WERI-Rb-1 (cell line): Measurements from ENCODE around the gene TUSC7.

ENCODE experiments used
- DNase-seq: peaks from one replicate; pipeline ENCODE4 v3.0.0-alpha.2; 2020
- H3K27ac ChIP-seq: fragments of 250-450 bp; sonication (Bioruptor Pico); 2 replicates; pipeline ENCODE4 v1.5.1; 2020; ENCODE audit warnings: mild to moderate bottlenecking, moderate library complexity
- H3K27me3 ChIP-seq: fragments of 250-450 bp; sonication (Bioruptor Pico); 2 replicates; pipeline ENCODE4 v1.5.1; 2021; ENCODE audit warnings: mild to moderate bottlenecking, low read depth, moderate library complexity; ENCODE audit not compliant: insufficient read depth, severe bottlenecking
- H3K36me3 ChIP-seq: fragments of 250-450 bp; sonication (Bioruptor Pico); 2 replicates; pipeline ENCODE4 v1.5.1; 2020; ENCODE audit warnings: mild to moderate bottlenecking, moderate library complexity
- H3K4me3 ChIP-seq: 2 replicates; pipeline ENCODE4 v1.5.1; 2011; ENCODE audit warnings: low read depth, mild to moderate bottlenecking, control low read depth, low read length
- H3K9me3 ChIP-seq: fragments of 250-450 bp; sonication (Bioruptor Pico); 2 replicates; pipeline ENCODE4 v1.5.1; 2021; ENCODE audit warnings: mild to moderate bottlenecking, moderate library complexity; ENCODE audit not compliant: severe bottlenecking
- TF ChIP-seq, protein P1 (sequence below): IDR thresholded peaks from 2 replicates; pipeline ENCODE4 v1.5.1; 2011; ENCODE audit warnings: low read depth, mild to moderate bottlenecking, control low read depth, inconsistent platforms, low read length

TUSC7 gene

DNA sequence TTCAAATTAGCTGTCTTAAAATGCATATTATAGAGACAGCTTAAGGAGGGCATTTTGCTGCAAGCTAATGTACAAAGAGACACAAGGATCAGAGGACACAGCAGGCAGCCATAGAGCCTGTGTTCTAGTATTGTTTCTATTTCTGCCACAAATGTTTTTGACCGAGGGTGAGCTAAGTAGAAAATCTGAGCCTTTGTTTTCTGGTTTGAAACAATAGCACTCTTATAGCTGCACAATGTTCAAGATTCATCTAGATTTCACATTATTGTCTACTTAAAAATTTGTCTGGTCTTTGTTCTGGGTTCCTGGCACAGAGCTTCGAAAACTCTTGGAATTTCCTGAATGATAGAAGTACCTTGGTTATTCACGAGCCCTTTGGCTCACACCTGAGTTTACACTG lies 40.0 kb upstream of the TUSC7 start:
- H3K27me3 ChIP-seq: no peaks in the 10 kb centered on the region
- no peak overlapping the region for H3K27ac ChIP-seq
- DNase-seq: no peak
- TF ChIP-seq, protein P1, sequence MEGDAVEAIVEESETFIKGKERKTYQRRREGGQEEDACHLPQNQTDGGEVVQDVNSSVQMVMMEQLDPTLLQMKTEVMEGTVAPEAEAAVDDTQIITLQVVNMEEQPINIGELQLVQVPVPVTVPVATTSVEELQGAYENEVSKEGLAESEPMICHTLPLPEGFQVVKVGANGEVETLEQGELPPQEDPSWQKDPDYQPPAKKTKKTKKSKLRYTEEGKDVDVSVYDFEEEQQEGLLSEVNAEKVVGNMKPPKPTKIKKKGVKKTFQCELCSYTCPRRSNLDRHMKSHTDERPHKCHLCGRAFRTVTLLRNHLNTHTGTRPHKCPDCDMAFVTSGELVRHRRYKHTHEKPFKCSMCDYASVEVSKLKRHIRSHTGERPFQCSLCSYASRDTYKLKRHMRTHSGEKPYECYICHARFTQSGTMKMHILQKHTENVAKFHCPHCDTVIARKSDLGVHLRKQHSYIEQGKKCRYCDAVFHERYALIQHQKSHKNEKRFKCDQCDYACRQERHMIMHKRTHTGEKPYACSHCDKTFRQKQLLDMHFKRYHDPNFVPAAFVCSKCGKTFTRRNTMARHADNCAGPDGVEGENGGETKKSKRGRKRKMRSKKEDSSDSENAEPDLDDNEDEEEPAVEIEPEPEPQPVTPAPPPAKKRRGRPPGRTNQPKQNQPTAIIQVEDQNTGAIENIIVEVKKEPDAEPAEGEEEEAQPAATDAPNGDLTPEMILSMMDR: no peak
- H3K9me3 ChIP-seq: no peaks in the 10 kb centered on the region
- H3K36me3 ChIP-seq: no peaks in the 10 kb centered on the region
- no peak overlapping the region for H3K4me3 ChIP-seq

DNA sequence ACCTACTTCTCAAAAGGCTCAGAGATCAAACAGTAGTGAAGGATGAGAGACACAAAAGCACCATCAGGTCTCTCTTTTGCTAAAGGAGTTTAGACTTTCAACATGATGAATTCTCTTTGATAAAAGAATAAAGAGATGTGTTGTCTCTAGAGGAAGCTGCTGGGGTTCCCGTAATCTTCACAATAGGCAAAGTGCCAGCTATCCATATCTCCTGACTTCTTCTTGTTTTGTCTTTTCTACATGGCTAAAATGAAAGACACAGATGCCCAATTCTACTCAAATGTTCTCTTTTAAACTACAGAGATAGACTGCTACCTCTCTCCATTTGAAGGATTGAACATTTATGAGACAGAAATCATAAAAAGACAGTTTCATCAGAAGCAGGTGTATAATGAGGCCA lies 38.4 kb upstream of the TUSC7 start:
- H3K36me3 ChIP-seq: no peaks in the 10 kb centered on the region

DNA sequence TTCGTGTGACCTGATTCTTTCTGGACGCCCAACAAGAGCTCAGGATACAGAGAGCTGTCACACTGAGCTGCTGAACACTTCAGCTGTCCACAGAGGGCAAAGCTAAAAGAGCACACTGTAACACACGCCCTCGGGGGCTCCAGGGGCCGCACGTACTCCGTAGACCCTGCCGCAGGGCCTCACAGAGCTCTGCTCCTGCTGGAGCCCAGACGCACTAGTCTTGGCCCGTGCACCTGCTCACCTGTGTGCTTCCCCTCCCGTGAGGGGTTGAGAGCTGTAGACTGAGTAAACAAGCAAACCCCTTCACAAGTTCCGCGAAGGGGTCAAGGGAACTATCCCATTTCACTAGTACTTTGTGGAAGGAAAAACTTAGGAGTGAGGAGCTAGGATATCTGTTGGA lies 30.7 kb upstream of the TUSC7 start:
- H3K27ac ChIP-seq: no peak overlapping the region
- TF ChIP-seq, protein P1: no peak
- no peak overlapping the region for H3K4me3 ChIP-seq
- no peak for DNase-seq
- no peaks in the 10 kb centered on the region for H3K36me3 ChIP-seq
- H3K27me3 ChIP-seq: peaks cover 2% of the 10 kb centered on the region
- no peaks in the 10 kb centered on the region for H3K9me3 ChIP-seq

More for the DNA sequence above, 38.4 kb upstream of the TUSC7 start:
- H3K27me3 ChIP-seq: no peaks in the 10 kb centered on the region
- no peak for DNase-seq
- H3K9me3 ChIP-seq: no peaks in the 10 kb centered on the region
- no peak overlapping the region for H3K4me3 ChIP-seq
- no peak overlapping the region for H3K27ac ChIP-seq
- TF ChIP-seq, protein P1: no peak

DNA sequence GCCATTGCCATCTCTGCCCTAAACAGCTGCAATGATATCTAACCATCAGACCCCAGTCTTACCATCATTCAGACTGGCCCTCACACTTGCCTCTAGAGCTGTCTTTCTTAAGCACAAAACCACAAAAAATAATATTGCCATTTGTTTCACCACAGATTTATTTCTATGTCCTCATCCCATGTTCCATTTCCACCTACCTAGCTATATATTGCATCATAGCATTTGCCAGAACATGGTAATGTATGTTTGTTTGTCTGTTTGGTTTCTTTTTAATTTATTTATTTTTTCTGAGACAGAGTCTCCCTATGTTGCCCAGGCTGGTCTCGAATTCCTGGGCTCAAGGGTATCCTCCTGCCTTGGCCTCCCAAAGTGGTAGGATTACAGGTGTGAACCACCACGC lies 18.5 kb upstream of the TUSC7 start:
- no peak overlapping the region for H3K27ac ChIP-seq
- no peaks in the 10 kb centered on the region for H3K36me3 ChIP-seq
- peaks cover 16% of the 10 kb centered on the region for H3K27me3 ChIP-seq
- DNase-seq: no peak
- TF ChIP-seq, protein P1: no peak
- H3K4me3 ChIP-seq: no peak overlapping the region
- no peaks in the 10 kb centered on the region for H3K9me3 ChIP-seq

DNA sequence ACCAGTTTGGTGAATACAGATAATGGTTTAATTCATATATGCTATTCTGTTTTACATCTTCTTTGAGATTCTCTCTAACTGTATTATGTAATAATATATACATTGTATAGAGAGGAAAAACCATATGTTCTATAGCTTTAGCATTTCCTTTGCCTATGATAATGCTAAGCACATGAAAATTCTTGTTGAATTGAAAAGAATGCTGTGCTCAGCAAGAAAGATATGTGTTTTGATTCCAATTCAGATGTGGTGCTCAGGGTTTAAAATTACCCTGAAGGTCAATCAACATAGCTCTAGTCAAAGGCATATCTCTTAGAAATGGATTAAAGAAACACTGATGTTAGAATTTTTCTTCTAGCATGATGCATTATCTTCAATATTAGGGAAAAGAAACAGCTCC lies 8.5 kb upstream of the TUSC7 start:
- Histone ChIP-seq H3K36me3 (no peaks in the 10 kb centered on the region), H3K27me3 (peaks cover 2% of the 10 kb centered on the region), H3K9me3 (no peaks in the 10 kb centered on the region), H3K27ac (no peak overlapping the region), H3K4me3 (no peak overlapping the region)
- DNase-seq: no peak
- TF ChIP-seq, protein P1: no peak

DNA sequence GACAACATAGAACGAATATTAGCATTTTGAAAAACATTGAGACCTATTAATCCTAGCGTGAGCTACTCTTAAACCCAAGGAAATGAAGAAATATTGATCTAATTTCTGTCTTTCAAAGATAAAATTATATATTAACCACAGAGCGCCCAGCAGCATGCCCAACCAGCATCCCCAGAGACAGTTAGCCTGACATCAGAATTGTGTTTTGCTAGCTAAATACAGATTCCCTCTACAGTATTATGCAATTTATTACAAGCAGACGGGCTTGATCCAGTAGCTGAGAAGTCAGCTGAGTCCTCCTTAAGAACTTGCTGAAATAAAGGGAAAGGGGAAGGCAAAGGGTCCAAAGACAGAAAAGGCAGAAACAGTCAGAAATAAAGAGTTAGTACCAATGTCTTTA lies 7.2 kb upstream of the TUSC7 start:
- H3K27me3 ChIP-seq: peaks cover 2% of the 10 kb centered on the region
- H3K4me3 ChIP-seq: no peak overlapping the region
- no peak overlapping the region for H3K27ac ChIP-seq
- TF ChIP-seq, protein P1: no peak
- H3K36me3 ChIP-seq: no peaks in the 10 kb centered on the region
- DNase-seq: no peak
- H3K9me3 ChIP-seq: no peaks in the 10 kb centered on the region
